ENCODE measurements around the gene NLGN1. TPM values are rescaled to one million over a fixed set of nuclear protein-coding genes. Genes with fewer than 3 reads are reported as not detected.

Gene NLGN1
- total RNA-seq, 4 donors from 2014 or later, result 2.2 to 5.8 (median 3.0) TPM

GRCh38 chr3:173930251-173930650 lies 532.7 kb downstream of the NLGN1 start:
- no peaks in the 10 kb centered on the region for H3K9me3 ChIP-seq
- 94% methylated on average over 2 of the region's 2 CpGs for WGBS
- no peaks in the 10 kb centered on the region for H3K4me1 ChIP-seq
- DNase-seq (ENCODE audit: low spot score in 2 of 2), result no peak
- H3K27ac ChIP-seq, result no peak overlapping the region
- no peaks in the 10 kb centered on the region for H3K27me3 ChIP-seq
- no peak overlapping the region for H3K4me3 ChIP-seq
- no peak for TF ChIP-seq EP300 (IDR thresholded peaks at IDR 0.05)
- TF ChIP-seq CTCF (IDR thresholded peaks at IDR 0.05), result no peak
- TF ChIP-seq POLR2A (IDR thresholded peaks at IDR 0.05), result no peak
- no peak for TF ChIP-seq POLR2AphosphoS5 (IDR thresholded peaks at IDR 0.05)
- H3K36me3 ChIP-seq, result no peaks in the 10 kb centered on the region

DNA sequence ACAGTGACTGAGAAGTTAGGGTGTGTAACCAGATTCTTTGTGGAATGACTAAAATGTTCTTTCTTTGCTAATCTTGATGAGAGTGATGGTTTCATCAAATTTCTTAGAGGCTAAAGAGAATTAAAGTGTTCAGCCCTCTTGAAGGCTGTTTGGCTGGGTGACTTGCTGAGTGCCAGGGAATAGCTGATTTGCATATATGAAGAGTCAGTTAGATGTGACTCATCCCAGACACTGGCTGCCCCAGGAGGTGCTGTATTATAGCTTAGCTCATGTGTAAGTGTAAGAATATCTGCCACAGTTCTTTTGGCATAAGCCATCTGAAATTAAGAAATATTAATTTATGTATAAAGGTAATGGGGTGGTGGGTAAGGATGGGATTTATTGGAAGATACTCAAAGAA lies 535.1 kb downstream of the NLGN1 start:
- no peak for DNase-seq (ENCODE audit: low spot score in 2 of 2)
- no peaks in the 10 kb centered on the region for H3K4me1 ChIP-seq
- no peak overlapping the region for H3K4me3 ChIP-seq
- no peaks in the 10 kb centered on the region for H3K36me3 ChIP-seq
- H3K9me3 ChIP-seq, result no peaks in the 10 kb centered on the region
- TF ChIP-seq POLR2AphosphoS5 (IDR thresholded peaks at IDR 0.05), result no peak
- TF ChIP-seq POLR2A (IDR thresholded peaks at IDR 0.05), result no peak
- TF ChIP-seq EP300 (IDR thresholded peaks at IDR 0.05), result no peak
- no peak for TF ChIP-seq CTCF (IDR thresholded peaks at IDR 0.05)
- H3K27me3 ChIP-seq, result no peaks in the 10 kb centered on the region
- H3K27ac ChIP-seq, result no peak overlapping the region

DNA sequence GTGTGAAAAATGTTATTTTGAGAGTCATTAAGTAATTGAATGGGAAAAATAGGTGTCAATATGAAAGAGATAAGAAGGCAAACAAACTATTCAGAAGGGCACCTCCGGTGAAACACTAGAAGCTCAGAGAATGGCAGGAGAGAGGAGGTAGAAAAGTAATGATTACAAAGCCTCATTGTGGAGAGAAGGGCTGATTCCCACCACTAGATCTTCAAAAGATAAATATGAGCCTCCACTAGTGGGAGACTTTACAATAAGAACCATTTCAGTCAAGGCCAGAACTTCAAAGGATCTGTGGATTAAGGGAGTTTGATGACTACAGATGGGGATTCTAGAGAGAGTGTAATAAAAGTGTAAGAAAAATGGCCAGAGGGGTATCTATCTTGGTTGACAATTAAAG lies 535.6 kb downstream of the NLGN1 start:
- H3K4me3 ChIP-seq, result no peak overlapping the region
- no peak for DNase-seq (ENCODE audit: low spot score in 2 of 2)
- 88% methylated on average over 1 of the region's 1 CpG for WGBS
- no peaks in the 10 kb centered on the region for H3K36me3 ChIP-seq
- no peaks in the 10 kb centered on the region for H3K4me1 ChIP-seq
- TF ChIP-seq POLR2A (IDR thresholded peaks at IDR 0.05), result no peak
- TF ChIP-seq POLR2AphosphoS5 (IDR thresholded peaks at IDR 0.05), result no peak
- TF ChIP-seq EP300 (IDR thresholded peaks at IDR 0.05), result no peak
- no peak for TF ChIP-seq CTCF (IDR thresholded peaks at IDR 0.05)
- no peak overlapping the region for H3K27ac ChIP-seq
- no peaks in the 10 kb centered on the region for H3K9me3 ChIP-seq
- H3K27me3 ChIP-seq, result no peaks in the 10 kb centered on the region

GRCh38 chr3:173936316-173936715 lies 538.8 kb downstream of the NLGN1 start:
- H3K4me3 ChIP-seq, result no peak overlapping the region
- no peaks in the 10 kb centered on the region for H3K36me3 ChIP-seq
- TF ChIP-seq EP300 (IDR thresholded peaks at IDR 0.05) (no peak), POLR2AphosphoS5 (IDR thresholded peaks at IDR 0.05) (no peak), CTCF (IDR thresholded peaks at IDR 0.05) (no peak)
- no peak for DNase-seq (ENCODE audit: low spot score in 2 of 2)
- no peaks in the 10 kb centered on the region for H3K9me3 ChIP-seq
- H3K27ac ChIP-seq, result no peak overlapping the region
- no peaks in the 10 kb centered on the region for H3K4me1 ChIP-seq
- no peaks in the 10 kb centered on the region for H3K27me3 ChIP-seq
- 80% methylated on average over 2 of the region's 2 CpGs for WGBS

DNA sequence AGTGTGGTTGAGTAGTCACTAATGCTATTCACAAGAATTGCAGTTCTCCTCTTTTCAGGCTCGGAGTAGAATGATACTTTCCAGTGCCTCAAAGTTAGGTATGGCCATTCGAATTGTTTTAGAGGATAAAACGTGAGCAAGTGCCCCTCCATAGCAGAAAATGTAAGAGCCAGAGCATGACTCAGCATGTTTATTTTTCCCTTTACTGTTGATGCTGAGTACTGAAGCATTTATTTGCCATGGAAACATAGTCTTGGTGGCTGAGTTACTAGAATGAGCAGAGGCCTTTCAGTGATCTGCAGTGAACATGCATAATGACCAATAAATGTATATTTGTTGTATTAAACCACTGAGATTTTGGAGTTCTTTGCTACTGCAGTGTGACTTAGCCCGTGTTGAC lies 540.6 kb downstream of the NLGN1 start:
- no peak overlapping the region for H3K4me3 ChIP-seq
- TF ChIP-seq EP300 (IDR thresholded peaks at IDR 0.05) (no peak), POLR2A (IDR thresholded peaks at IDR 0.05) (no peak), CTCF (IDR thresholded peaks at IDR 0.05) (no peak)
- no peak for DNase-seq (ENCODE audit: low spot score in 2 of 2)
- no peaks in the 10 kb centered on the region for H3K9me3 ChIP-seq
- H3K4me1 ChIP-seq, result no peaks in the 10 kb centered on the region
- no peaks in the 10 kb centered on the region for H3K36me3 ChIP-seq
- H3K27ac ChIP-seq, result no peak overlapping the region
- no peaks in the 10 kb centered on the region for H3K27me3 ChIP-seq
- 44% methylated on average over 4 of the region's 4 CpGs for WGBS

Data from suprapubic skin (tissue), 4 donors.